Stomach (tissue), 4 donors: ENCODE data around the gene UGT1A5.

ENCODE experiments used
- POLR2A ChIP-seq, 4 donors: fragments of 450-650 bp; IDR thresholded peaks; one replicate each; pipeline ENCODE4 v1.6.1; 2016; ENCODE audit warnings: antibody characterized with exemption in 4 of 4, control low read depth in 2 of 4, mild to moderate bottlenecking in 1 of 4, moderate library complexity in 1 of 4
- POLR2AphosphoS5 ChIP-seq, 3 donors: sonication (generic); formaldehyde crosslinking; IDR thresholded peaks; one replicate each; pipeline ENCODE4 v1.6.1; 2016; ENCODE audit warnings: antibody characterized with exemption in 3 of 3
- TF ChIP-seq, protein P1 (sequence below), 7 experiments: fragments of 450-650 bp in 4 of 7; fragments of 200-600 bp in 3 of 7; sonication (generic) in 3 of 7; IDR thresholded peaks; one replicate each; pipeline ENCODE4 v1.5.1; 2016 to 2019; ENCODE audit warnings: antibody characterized with exemption in 7 of 7, control low read depth in 2 of 7, mild to moderate bottlenecking in 1 of 7

DNA sequence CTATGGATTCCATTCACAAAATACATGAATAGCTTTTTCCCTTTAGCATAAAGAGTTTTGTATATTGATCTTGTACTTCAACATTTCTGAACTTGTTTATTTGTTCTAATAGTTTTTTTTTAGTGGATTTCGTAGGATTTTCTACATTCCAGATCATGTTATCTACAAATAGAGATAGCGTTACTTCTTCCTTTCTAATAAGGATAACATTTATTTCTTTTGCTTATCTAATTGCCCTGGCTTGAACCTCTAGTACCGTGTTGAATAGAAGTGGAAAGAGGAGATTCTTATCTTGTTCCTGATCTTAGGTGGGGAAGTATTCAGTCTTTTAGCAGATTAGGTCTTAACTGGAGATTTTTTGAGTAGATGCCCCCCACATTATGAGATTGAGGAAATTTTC lies 10.5 kb upstream of the UGT1A5 start:
- TF ChIP-seq POLR2A (IDR thresholded peaks at IDR 0.05) (no peak), POLR2AphosphoS5 (IDR thresholded peaks at IDR 0.05) (no peak)
- TF ChIP-seq, protein P1, sequence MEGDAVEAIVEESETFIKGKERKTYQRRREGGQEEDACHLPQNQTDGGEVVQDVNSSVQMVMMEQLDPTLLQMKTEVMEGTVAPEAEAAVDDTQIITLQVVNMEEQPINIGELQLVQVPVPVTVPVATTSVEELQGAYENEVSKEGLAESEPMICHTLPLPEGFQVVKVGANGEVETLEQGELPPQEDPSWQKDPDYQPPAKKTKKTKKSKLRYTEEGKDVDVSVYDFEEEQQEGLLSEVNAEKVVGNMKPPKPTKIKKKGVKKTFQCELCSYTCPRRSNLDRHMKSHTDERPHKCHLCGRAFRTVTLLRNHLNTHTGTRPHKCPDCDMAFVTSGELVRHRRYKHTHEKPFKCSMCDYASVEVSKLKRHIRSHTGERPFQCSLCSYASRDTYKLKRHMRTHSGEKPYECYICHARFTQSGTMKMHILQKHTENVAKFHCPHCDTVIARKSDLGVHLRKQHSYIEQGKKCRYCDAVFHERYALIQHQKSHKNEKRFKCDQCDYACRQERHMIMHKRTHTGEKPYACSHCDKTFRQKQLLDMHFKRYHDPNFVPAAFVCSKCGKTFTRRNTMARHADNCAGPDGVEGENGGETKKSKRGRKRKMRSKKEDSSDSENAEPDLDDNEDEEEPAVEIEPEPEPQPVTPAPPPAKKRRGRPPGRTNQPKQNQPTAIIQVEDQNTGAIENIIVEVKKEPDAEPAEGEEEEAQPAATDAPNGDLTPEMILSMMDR (IDR thresholded peaks at IDR 0.05): no peak
